HFFc6 (cell line): Measurements from ENCODE around the gene ERMARD. TPM values are rescaled to one million over a fixed set of nuclear protein-coding genes. Genes with fewer than 3 reads are reported as not detected.

Experiments
- DNase-seq: peaks from one replicate; pipeline ENCODE4 v3.0.0-alpha.2; 2018
- H3K27ac Mint-ChIP-seq: 2 replicates; pipeline ENCODE4 v1.8.0; 2020; ENCODE audit warnings: mild to moderate bottlenecking, mixed read lengths
- H3K27me3 Mint-ChIP-seq: 2 replicates; pipeline ENCODE4 v1.8.0; 2021; ENCODE audit warnings: mild to moderate bottlenecking, moderate library complexity, mixed read lengths; ENCODE audit not compliant: insufficient read depth
- H3K36me3 Mint-ChIP-seq: 2 replicates; pipeline ENCODE4 v1.8.0; 2021; ENCODE audit warnings: low read depth, mixed read lengths
- H3K4me1 Mint-ChIP-seq: 2 replicates; pipeline ENCODE4 v1.8.0; 2020; ENCODE audit warnings: low read depth, mixed read lengths
- H3K4me3 Mint-ChIP-seq: 2 replicates; pipeline ENCODE4 v1.8.0; 2020; ENCODE audit warnings: mild to moderate bottlenecking, moderate library complexity, mixed read lengths
- H3K9me3 Mint-ChIP-seq: 2 replicates; pipeline ENCODE4 v1.8.0; 2020; ENCODE audit warnings: mild to moderate bottlenecking, mixed read lengths
- total RNA-seq, 6 experiments: library from RNA; stranded (reverse); fragmentation: NEBNext Ultra II Directional; extraction: Animal tissue kit (Norgen Biotek cat#: 25700); gene quantifications; 2 replicates in 1 of 6; 3 replicates in 5 of 6; pipeline ENCODE4 v1.2.3, GENCODE V29; 2021
- TF ChIP-seq, protein P1 (sequence below): fragments of 200-600 bp; sonication (generic); IDR thresholded peaks from 2 replicates; pipeline ENCODE4 v1.5.0; 2021; ENCODE audit warnings: antibody characterized with exemption, mild to moderate bottlenecking

Gene ERMARD
- total RNA-seq, 6 experiments from 2014 or later: 13.7 to 17.5 (median 15.9) TPM

DNA sequence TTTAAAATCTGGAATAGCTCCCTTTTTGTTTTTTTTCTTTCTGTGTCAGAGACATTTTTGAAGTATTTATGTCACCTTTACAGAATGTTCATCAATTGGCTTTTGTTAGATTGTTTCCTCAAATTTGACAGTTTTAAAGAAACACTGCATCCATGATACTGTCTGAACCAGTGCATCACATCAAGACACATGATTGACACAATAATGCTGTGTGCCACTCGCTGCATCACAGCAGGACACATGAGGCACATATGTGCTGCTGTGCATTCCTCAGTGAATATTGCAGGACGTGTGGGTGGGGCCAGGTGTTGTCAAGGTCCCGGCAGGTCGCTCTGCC, 37.4 kb downstream of the ERMARD start:
- no peak overlapping the region for H3K27ac Mint-ChIP-seq
- H3K27me3 Mint-ChIP-seq: peaks cover 3% of the 10 kb centered on the region; the same call in 1 of the 2 replicates

DNA sequence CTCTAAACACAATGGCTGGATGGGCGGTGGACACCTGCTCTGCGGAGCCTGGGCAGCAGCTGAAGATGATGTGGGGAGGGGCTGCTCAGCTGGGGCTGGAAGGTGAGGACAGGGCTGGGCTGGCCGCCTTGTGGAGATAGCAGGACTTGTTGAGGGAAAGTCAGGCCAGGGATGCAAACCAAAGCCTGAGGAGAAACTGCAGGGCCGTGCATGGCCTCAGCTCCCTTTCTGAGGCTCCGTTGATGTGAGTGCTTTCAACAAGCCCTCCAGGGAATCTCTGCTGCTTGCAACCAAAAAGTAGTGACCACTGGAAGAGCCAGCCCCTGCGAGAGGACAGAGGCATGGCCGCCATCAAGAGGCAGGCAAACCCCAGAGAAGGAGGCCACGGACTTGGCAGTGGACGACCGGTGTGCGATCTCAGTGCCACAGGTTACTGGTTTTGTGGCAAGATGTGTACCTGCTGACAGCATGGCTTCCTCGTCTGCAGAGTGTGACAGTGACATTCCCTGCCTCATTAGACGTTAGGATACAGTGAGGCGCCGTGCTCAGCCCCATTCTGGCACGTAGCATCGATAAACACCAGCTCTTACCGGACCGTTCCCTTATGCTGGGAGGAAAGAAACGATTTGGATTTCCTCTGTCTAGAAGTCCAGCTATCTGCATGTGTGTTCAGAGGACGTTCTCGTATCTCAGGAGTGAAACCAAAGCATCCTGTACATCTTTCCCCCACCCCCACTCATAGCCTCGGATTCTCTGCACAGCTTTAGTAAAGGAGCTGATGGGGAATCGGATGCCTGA, 37.9 kb downstream of the ERMARD start:
- H3K36me3 Mint-ChIP-seq: no peaks in the 10 kb centered on the region
- TF ChIP-seq, protein P1, sequence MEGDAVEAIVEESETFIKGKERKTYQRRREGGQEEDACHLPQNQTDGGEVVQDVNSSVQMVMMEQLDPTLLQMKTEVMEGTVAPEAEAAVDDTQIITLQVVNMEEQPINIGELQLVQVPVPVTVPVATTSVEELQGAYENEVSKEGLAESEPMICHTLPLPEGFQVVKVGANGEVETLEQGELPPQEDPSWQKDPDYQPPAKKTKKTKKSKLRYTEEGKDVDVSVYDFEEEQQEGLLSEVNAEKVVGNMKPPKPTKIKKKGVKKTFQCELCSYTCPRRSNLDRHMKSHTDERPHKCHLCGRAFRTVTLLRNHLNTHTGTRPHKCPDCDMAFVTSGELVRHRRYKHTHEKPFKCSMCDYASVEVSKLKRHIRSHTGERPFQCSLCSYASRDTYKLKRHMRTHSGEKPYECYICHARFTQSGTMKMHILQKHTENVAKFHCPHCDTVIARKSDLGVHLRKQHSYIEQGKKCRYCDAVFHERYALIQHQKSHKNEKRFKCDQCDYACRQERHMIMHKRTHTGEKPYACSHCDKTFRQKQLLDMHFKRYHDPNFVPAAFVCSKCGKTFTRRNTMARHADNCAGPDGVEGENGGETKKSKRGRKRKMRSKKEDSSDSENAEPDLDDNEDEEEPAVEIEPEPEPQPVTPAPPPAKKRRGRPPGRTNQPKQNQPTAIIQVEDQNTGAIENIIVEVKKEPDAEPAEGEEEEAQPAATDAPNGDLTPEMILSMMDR: no peak
- peaks cover 22% of the 10 kb centered on the region for H3K4me1 Mint-ChIP-seq
- no peak for DNase-seq
- no peaks in the 10 kb centered on the region for H3K9me3 Mint-ChIP-seq
- peak overlapping the region; percentile 90 for H3K4me3 Mint-ChIP-seq
- peak overlapping the region; percentile 42 for H3K27ac Mint-ChIP-seq
- H3K27me3 Mint-ChIP-seq: peaks cover 7% of the 10 kb centered on the region; the same call in 1 of the 2 replicates

More for the DNA sequence above, 37.4 kb downstream of the ERMARD start:
- DNase-seq: no peak
- TF ChIP-seq, protein P1: no peak
- no peaks in the 10 kb centered on the region for H3K9me3 Mint-ChIP-seq
- H3K4me1 Mint-ChIP-seq: peaks cover 22% of the 10 kb centered on the region
- no peaks in the 10 kb centered on the region for H3K36me3 Mint-ChIP-seq
- H3K4me3 Mint-ChIP-seq: no peak overlapping the region

DNA sequence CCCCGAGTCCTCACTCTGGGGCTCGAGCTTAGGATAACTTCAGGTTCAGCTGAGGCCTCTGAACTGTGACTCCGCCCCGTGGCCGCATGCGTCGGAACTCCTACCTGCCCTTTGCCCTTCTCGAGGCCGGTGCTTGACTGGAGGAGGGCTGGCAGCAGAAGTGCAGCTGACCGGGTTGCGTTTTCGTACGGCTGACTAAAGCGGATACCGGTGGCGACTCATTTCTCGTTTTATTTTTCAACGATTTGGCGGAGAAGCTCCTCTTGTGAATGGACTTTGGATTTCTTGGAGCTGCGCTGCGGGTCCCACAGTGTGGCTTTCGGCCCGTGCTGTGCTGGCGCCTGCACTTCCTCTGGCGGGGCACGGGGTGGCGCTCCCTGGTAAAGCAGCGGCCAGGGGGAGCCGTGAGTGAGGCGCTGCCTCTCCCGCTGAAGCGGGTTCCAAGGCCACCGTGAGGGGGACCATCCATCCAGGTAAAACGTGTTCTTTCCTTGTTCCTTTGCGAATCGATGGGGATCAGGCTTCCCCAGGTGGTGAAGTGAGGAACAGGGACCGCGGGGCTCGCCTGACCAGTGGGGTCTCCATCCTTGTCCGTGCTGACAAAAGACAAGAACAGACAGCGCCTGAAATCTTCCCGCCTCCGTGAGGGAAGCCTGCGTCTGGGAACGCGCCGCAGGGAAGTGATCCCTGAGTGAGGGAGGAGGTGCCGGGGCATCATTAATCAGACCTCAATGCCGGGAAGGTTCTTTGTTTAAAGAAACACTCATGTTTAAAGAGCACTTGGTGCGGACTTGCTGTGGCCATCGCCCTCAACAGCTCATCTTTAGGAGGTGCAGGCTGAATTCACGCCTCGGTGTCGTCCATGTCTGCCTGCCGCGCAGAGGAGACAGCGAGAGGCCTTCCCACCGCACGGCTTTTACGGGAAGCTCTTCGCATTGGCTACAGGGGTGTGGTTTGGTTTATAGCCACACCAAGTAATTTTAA, 38.8 kb downstream of the ERMARD start:
- H3K27me3 Mint-ChIP-seq: peaks cover 7% of the 10 kb centered on the region; the same call in 1 of the 2 replicates
- TF ChIP-seq, protein P1: peak; percentile 95
- peak overlapping the region; percentile 90 for H3K4me3 Mint-ChIP-seq
- H3K9me3 Mint-ChIP-seq: no peaks in the 10 kb centered on the region
- DNase-seq: peak; percentile 58
- H3K4me1 Mint-ChIP-seq: peaks cover 22% of the 10 kb centered on the region
- no peaks in the 10 kb centered on the region for H3K36me3 Mint-ChIP-seq
- H3K27ac Mint-ChIP-seq: peak overlapping the region; percentile 70

DNA sequence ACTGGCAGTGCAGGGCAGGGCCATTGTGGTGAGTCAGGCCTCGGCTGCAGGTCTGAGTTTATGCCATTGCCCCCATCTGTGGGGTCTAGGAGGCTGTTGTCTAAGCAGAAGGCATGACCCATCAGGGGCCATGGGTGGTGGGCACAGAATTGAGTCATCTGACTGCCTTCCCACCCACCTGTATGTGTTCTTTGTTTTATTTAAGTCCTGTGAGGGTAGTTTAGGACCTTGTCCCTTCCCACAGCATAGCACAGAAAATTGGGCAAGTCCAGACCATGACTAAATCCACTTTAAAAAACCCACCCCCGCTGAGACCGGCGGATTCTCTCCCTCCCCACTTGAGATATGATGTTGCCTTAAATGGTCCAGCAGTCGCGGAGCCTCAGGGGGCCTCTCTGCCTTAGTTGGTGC, 40.3 kb downstream of the ERMARD start:
- Mint-ChIP-seq H3K36me3 (no peaks in the 10 kb centered on the region), H3K27me3 (peaks cover 12% of the 10 kb centered on the region), H3K4me3 (no peak overlapping the region; the same call in 1 of the 2 replicates), H3K27ac (no peak overlapping the region), H3K9me3 (no peaks in the 10 kb centered on the region), H3K4me1 (peaks cover 22% of the 10 kb centered on the region)
- TF ChIP-seq, protein P1: no peak
- no peak for DNase-seq

DNA sequence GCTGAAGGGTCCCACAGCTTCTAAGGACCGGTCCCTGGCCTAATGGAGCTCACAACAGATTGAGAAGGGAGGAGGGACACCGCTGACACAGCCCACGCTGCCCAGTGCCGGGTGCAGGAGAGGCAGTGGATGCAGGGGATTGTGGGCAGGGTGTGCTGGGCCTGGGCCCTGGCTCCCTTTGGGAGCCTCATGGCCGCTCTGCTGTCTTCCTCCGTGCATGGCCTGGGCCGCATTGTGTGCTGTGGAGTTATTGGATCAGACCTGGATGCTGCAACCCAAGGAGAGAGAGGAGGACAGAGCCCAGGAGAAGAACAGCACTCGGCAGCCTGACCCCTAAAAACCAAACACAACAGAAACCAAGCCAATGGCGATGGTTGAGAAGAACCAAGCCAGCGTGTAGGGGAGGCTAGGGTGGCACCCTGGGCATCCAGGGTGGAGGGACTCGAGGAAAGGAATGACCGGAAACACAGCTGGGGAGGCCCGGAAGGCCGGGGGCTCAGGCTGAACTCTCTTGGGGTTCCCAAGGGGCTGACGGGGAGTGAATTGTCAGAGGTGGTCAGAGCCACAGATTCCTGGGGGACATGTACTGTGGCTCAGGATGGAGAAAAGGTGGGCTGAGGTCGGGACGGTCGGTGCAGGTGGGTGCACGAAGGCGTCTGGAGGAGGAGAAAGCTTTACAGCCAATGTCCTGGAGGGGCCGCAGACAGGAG, 41.0 kb downstream of the ERMARD start:
- H3K4me1 Mint-ChIP-seq: peaks cover 22% of the 10 kb centered on the region
- peaks cover 12% of the 10 kb centered on the region for H3K27me3 Mint-ChIP-seq
- H3K36me3 Mint-ChIP-seq: no peaks in the 10 kb centered on the region
- H3K4me3 Mint-ChIP-seq: no peak overlapping the region
- no peak overlapping the region for H3K27ac Mint-ChIP-seq
- no peak for DNase-seq
- no peaks in the 10 kb centered on the region for H3K9me3 Mint-ChIP-seq
- TF ChIP-seq, protein P1: no peak
